Stimulated activated CD8-positive, alpha-beta memory T cell treated with anti-CD3 and anti-CD28 coated beads, Interleukin-4, amount 100 ng/mL, for 1 hour (primary cell): ENCODE results near the gene STARD5.

Experiments used
- DNase-seq, 2 donors: peaks; one replicate each; pipeline ENCODE4 v3.0.0-alpha.2; 2020; ENCODE audit warnings: low read depth in 2 of 2, low spot score in 1 of 2

Gene STARD5

DNA sequence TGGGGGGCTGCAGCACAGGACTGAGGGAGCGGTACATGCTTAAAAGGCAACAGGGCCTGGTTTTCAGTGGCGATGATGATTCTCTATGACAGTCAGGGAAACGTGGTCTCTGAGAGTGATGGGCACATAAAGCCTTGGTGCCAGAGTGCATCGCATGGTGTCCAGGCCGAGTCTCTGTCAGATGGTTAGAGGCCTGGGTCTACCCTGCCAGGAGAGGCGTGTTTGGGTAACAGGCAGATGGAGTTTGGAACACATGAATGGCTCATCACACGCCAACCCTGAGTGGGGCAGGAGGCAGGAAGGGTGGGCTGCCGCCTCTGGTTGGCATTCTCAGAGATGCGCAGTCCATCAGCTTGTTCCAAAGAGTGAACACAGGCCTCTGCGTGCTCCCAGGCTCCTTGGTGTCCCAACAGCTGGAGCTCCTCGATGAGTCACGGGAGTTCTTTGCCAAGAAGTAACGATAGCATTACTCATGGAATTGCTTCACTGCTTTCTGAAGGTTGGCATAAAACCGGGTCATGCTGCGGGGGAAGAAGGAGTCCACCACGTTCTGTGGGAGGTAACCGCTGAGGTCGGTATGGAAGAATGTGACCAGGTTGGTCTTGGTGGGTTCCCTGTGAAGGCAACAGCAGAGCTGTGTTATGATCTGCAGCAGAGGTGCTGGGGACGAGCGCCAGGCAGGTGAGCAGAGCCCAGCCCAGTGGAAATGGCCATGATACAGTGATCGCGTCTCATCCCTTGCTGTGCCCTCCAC lies 11.0 kb downstream of the STARD5 start:
- no peak for DNase-seq

DNA sequence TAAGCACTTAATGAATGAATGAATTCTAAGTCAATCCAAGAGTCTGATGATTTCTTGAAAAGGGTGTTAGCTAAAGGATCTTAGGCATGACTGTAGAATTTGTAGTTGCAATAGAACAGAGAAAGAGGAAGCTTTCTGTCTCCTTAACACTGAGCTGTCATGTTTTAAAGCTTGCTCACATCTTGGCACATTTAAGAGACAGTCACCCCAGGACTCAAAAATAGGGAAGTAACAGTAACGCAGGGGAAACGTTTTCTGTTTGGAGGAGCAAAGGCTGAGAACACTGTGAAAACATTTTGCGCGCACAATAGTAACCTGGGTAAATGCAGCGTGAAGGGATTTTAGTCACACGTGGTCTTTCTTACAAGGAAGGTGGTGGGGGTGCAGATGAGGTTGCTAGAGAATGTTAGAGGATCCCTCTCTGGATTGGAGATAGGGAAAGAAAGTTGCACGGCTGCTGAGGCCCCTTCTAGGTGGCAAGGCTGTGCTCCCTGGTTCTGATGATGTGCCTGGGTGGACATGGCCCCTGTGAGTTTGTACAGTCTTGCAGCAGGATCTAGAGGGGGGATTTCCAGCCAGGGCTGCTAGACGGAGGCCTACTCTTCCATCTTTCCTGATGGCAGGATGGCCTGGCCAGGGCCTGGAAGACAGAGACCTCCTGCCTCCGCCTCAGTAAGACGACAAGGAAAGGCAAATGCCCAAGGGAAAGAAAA lies 12.0 kb downstream of the STARD5 start:
- DNase-seq = no peak

DNA sequence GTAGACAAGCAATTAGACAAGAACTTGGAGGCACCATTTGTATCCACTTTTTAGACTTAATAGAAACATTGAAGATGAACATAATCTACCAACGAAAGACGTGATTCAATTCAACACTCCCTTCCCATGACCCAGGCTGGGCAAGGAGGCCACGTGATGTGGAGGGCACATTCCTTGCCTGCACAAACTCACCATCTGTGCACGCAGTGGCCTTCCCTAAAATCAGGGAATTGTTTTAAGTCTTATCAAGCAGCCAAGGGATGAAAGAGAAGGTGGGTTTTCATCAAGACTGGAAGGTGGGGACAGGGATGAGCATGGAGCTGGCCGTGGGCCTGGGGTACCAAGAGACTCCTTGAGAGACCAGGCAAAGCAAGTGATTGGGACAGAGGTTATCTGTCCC lies 13.5 kb downstream of the STARD5 start:
- DNase-seq = no peak

DNA sequence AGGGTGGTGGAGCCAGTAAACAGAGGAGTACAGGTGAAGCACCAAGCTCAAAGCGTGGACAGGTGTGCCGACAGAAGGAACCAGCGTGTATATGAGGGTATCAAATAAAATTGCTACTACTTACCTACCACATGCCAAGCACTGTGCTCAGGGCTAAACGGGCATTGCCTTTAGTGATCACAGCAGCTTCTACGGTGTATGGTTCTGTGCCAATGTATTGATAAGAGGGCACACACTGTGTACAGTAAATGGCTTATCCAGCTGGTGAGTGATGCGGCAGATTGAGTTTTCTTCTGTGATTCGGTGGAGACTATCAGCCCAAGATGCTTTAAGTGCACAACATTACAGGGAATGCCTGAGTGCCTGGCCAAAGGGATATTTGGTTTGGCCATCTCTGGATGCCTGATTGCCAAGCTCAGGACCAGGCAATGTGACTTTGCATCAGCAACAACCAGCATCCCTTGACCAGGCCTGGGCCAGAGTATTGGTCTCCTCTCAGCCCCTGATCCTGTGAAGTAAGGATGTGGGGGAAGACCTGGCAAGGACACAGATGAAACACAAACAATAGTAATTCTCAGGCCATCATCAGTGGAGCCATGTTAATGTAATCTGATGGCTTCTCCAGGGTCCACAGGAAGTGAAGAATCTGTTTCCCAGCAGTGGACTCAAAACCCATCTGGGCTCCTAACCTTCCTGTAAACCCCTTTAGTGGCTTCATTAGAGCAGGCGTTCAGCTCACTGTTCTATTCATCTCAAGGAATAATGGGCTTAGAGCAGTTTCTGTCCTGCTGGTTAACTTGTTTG lies 14.1 kb downstream of the STARD5 start:
- no peak for DNase-seq

DNA sequence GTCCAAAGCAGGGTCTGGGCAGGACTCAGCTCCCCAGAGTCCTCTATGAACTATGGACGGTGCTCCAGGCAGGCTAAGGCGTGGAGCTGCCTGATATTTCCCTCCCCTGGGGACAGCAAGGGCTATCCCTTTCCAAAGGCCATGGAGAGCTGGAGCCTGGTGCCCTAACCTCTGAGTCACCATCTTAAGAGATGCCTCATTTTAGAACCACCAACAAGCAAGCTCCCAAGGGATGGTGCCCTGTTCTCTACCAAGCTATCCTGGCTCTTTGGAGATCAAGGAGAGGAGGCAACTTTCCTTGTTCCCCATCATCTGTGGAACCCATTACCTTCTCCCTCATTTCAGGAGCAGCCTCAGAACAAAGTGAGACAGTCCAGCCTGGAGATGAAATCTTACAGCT lies 15.7 kb downstream of the STARD5 start:
- DNase-seq = no peak

DNA sequence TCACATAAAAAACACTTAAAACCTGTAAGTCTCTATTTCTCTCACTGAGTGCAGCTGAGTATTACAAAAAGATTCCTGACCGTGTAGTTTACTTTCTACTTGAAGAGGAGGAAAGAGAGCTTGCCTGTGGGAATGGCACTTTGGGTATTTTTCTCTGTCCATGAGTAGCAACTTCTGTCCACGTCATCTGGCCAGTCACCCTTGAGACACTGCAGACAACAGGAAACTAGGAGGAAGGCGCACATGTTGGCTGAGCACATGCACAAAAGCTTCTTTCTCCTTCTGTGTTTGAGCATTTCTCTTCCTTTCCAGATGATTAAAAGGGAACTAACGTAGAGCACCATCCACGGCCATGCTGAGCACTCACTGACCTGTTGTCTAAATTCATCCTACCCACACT lies 19.7 kb downstream of the STARD5 start:
- DNase-seq = no peak

DNA sequence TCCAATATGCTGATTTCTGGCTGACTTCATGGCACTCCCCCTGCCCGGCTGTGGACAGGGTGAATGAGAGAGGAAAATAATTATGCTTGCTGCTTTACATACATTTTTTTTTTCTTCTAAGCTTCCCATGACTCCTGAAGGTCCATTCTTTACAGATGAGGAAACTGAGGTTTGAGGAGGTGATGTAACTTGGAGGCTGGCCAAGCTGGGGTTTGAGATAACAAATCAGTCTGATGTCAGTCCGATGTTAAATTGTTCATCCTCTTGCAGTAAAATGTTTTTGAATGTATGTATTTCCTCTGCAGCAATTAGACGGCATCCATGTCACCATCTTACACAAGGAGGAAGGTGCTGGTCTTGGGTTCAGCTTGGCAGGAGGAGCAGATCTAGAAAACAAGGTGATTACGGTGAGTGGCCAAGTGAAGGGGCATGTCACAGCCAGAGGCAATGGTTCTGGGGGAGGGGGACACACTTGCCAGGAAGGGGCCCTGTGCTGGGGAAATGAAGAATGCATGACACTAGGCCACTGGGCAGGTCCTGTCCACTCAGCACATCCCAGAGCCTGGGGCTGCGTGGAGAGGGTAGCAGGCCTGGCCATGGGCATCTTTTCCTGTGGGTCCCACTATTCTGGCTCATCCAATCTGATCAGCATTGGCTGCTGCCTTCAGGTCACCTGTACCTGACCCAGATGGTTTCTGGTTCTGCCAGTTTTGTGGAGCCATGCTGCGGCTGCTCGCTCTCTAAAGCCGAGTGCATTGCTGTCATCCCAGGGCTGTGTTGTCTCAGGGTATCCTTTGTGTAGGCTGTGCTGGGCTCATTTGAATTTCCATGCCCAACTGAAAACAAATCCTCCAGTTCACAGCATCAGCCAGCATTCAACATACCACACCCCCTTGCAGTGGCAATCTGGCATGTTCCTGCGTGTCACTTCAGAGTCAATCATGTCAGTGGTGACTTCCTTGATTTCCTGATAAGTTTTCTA lies 20.4 kb downstream of the STARD5 start:
- DNase-seq = no peak

DNA sequence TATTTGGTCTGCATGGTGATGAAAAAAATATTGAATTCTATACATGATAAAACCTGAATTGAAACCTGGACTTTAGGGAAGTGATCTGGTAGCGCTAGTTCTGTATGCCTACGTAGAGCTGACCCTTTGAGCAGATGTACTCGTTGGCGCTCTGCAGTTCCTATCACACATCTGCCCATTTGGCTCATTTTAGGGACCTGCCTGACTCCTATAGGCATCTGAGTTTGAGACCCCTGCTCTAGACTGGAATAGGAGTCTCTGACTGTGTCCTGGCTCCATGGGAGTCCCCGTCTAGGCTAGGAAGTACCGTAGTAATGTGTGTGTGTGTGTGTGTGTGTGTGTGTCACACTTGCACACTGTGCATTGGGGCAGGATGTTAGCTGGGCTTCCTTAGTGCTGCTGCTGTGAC lies 21.2 kb downstream of the STARD5 start:
- no peak for DNase-seq

DNA sequence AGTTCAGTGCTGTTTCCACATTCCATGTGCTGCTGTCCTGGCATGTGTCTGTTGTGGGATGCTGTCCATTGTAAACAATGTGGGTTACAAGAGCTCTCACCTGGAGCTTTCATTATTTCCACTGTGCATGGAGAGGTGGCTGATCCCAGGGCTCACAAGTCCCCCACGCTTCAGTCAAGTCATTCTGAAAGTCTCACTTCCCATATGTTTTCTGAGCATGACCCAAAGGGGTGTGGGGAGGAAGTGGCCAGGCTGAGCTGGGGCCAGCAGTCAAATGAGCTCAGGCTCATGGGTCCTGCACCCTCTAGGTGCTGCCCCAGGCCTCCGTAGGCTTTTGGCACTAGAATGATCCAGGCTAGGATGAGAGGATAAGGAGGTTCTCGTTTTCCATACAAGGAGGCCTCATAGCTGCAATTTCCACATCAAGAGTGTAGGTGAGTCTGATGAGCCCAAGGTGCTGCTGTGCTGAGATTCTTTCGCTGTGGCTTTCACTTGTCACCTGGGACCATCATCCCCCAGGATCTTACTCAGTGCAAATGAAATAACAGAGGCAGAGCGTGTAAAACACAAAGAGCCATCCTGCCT lies 22.0 kb downstream of the STARD5 start:
- no peak for DNase-seq

DNA sequence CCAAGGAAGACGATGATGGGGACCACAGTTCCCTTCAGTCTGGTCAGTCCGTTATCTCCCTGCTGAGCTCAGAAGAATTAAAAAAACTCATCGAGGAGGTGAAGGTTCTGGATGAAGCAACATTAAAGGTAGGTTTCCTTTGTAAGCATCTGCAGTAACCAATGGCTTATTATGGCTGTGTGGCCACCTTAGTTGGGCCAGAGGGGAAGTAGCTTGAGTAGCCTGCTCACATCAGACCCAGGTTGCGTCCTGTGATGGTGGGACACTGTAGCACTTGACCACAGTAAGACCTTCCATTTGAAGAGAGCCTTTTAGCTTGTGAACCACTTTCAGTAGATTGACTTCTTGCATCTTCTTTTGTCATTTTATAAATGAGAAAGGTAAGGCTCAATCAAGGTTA lies 22.6 kb downstream of the STARD5 start:
- no peak for DNase-seq

DNA sequence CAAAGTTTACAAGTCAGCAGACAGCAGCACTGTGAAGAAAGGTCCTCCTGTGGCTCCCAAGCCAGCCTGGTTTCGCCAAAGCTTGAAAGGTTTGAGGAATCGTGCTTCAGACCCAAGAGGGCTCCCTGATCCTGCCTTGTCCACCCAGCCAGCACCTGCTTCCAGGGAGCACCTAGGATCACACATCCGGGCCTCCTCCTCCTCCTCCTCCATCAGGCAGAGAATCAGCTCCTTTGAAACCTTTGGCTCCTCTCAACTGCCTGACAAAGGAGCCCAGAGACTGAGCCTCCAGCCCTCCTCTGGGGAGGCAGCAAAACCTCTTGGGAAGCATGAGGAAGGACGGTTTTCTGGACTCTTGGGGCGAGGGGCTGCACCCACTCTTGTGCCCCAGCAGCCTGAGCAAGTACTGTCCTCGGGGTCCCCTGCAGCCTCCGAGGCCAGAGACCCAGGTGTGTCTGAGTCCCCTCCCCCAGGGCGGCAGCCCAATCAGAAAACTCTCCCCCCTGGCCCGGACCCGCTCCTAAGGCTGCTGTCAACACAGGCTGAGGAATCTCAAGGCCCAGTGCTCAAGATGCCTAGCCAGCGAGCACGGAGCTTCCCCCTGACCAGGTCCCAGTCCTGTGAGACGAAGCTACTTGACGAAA lies 24.2 kb downstream of the STARD5 start:
- DNase-seq = no peak

DNA sequence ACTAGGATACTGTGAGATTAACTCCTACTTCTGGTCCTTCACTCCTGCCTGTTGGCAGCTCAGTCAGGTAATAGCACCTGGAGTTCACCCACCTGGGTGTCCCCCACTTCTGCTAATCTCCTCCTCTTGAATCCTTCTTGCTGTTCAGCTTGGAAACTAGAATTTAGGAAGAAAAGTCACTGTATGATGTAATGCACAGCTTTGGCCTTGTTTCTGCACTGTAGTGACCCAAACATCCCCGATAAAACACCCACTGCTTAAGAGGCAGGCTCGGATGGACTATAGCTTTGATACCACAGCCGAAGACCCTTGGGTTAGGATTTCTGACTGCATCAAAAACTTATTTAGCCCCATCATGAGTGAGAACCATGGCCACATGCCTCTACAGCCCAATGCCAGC lies 24.8 kb downstream of the STARD5 start:
- no peak for DNase-seq

DNA sequence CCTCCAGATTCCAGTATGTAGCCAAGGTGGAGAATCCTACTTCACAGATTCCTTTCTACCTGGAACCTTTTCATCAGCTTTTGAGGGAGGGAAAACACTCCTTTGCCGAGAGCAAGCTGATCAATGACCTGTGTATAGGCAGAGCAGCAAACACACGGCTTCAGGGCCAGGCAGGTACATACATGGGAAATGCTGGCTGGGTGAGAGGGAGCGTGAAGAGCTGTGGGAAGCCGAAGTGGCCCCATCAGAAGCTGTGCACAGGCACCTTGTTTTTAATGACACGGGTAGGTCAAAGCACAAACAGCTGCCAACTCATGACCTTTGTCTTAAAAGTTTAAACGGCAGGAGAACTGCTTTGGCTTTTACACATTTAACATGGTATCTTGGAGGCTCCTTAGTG lies 25.3 kb downstream of the STARD5 start:
- no peak for DNase-seq

DNA sequence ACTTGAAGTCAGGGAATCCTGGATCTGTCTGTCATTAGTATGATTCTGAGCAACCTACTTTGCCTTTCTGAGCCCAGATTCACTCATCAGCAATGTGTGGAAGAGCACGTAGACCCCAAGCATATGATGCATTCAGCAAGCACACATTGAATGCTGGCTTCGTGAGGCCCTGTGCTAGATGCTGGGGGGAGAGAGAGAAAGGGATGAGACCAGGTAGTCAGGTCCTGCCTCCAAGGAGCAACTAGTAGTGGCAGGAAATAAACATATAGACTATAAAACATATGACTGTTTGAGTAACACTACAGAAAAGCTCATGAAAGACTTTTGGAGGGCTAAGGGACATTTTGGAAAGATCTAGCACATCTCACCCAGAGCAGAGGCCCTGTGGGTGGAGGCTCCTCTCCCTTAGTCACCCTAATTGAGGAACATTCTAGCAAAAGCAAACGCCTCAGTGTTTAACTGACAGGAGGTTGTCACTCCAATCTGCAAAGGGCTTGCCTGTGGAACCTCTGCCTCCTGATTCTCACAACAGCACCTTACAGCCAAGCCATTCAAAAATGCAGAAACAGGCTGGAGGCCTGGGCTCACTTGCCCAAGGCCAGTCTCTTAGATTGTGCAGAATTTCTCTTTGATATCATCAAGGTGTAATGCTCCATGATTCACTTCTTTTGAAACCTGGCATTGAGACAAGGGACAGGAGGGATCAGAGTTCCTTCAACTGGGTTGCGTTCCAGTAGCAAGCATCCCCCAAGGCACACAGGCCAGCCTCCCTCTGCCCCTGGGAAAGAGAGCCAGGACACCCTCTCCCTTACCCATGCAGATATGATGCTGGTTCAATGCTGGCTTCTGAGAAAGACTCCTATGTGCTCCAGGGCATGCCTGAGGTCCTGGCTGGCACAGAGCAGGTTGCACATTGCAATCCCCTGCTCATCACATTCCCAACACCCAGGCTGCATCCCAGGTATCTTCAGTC lies 26.1 kb downstream of the STARD5 start:
- DNase-seq = no peak

DNA sequence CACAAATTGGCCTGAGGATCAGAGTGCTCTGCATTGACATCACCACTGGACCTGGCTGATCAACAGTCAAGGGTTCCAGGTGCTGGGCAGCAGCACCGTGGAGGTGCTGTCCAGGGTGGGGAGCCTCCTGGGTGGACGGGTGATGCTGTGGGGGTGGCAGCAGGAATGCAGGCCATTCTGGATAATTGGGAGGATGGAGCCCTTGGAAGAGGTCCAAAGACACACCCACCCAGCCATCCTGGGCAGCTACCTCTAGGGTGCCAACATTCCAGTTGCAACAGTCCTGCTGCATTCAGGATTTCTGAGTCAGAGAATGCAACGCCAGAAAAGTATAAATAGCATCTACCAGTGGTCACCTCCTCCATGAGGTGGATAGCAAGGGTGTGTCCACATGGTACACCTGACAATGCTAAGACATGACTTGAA lies 26.8 kb downstream of the STARD5 start:
- DNase-seq = no peak

DNA sequence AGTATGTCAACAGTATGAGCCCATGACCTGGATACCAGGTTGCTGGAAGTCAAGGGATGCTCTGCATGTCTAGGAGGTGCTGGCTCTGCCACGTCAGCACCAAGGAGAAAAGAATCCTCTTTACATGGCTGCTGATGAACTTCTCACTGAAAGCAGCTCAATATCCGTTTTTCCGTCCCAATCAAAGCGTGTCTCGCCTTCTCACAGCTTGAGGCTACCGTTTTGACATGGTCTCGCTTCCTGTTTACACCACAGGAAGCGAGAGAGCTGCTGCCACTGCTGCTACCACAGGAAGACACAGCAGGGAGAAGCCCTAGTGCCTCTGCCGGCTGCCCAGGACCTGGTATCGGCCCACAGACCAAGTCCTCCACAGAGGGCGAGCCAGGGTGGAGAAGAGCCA lies 27.3 kb downstream of the STARD5 start:
- peak; percentile 28 to 51 for DNase-seq

DNA sequence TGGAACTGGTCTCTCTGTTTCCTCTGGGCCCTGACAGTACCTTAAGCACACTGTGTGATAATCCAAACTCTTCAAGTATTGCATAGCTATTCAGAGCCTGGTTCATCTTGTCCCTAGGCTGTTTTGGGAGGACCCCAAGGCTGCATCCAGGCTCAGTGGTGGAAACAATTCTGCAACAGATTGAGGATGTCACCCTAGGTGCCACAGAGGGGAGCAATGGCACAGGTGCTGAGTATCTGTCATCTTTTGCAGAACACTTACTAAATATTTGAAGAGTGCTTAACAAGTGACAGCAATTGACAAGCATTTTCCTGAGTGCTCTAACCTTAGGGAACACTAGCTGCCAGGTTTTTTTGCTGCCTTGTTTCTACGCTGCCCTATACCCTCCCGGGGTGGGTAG lies 27.8 kb downstream of the STARD5 start:
- DNase-seq = no peak

DNA sequence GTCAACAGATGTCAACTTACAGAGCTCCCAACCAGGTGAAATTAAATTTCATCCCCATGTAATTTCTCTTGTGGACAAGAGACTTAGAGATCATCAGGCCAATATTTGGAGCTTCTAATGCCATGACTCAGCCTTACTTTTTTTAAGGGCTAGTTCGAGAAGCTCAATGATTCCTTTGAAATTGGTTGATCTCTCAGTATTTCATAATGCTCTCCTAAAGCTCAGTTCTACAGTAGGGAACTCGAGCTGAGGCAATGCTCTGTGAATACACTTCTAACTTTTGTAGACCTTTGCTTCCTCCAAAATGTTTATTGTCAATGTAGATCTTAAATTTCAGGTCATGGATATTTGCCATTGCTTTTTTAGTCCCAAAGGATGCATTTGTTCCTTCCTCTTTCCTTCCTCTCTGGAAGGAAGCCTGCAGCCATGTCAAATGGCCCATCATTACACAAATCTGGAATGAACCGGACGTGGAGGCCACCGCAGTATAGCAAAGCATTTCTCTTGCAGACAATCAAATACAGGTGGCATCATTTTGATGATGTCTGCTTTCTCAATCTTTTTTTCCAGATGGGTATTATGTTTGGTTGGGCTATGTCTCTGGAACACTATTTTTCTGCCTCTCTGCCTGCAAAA lies 28.3 kb downstream of the STARD5 start:
- DNase-seq = no peak
